Measurements from ENCODE around the gene KRTAP6-3.

KRTAP6-3 gene

DNA sequence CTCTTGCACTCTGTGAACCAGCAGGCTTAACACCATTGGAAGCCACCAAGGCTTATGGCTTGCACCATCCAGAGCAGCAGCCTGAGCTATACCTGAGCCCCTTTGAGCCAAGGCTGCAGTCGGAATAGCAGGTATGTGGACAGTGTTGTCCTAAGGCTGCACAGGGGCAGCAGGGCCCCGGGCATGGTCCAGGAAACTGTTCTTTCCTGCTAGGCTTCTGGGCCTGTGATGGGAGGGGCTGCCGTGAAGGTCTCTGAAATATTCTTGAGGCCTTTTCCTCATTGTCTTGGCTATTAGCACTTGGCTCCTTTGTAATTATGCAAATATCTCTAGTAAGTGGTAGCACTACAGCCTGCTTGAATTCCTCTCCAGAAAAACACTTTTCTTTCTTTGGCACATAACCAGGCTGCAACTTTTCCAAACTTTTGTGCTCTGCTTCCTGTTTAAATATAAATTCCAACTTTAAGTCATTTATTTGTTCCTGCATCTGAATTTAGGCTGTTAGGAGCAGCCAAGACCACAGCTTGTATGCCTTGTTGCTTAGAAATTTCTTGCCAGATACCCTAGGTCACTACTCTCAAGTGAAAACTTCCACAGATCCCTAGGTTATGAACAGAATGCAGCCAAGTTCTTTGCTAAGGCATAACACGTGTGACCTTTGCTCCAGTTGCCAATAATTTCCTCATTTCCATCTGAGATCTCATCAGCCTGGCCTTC lies 33.4 kb downstream of the KRTAP6-3 start:
- DNase-seq = no peak

DNA sequence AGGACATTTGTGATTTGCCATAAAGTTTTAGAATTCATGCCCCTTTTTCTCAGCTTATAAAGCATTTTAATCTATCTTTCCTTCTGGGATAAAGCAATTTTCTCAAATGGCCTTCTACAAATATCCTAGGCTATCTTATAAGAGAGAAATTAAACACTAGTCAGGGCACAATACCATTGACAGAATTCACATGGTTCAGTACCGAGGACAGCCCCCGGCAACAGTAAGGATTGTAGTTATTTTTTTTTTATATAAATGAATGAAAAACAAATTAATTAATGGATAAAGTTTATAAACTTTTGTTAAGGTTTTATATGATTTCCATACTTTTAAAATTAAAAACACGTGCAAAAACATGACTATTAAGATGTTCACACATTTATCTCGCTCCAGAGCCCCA lies 35.9 kb downstream of the KRTAP6-3 start:
- DNase-seq = no peak

- no peak for DNase-seq
Observed at GRCh38 chr21:30629200-30629599, 37.0 kb downstream of the KRTAP6-3 start.

DNA sequence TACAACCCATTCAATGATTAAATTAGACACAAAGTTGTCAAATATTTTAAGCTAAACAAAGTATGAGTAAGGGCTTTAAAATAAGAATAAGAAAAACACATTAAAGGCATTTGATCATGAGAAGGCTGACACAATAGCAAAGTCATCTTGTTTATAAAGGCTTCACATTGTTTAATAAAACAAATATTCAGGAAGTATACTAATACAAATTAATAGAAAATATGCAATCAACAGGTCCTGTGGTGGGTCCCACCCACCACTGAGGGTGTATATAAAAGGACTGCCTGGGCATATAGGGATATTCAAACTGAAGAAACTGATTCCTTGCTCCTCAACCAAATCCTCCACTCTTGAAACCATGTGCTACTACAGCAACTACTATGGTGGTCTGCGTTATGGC lies 42.7 kb downstream of the KRTAP6-3 start, which contains the start of gene KRTAP20-2:
TSS of gene KRTAP20-2 (plus strand) at position 301 of the 400 bp plus-strand sequence. CDS start at position 359, 58 bp downstream.
- no peak for DNase-seq

DNA sequence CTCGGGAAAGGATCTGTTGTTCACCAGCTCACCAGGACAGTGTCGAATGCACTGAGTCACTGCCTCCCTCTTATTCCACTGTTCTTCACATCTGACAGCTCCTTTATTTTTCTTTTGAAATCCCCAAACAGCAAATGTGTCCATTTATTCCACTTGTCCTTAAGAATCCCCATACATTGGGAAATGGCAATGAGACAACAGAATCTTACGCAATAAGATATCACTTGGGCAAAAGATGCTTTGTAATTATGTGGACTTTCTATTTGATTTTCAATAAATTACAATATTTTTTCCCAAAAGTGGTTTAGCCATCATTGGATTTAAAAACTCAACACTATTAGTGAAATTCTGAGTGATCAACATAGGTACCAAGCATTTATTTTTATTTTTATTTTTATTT lies 46.4 kb downstream of the KRTAP6-3 start:
- DNase-seq = no peak

DNA sequence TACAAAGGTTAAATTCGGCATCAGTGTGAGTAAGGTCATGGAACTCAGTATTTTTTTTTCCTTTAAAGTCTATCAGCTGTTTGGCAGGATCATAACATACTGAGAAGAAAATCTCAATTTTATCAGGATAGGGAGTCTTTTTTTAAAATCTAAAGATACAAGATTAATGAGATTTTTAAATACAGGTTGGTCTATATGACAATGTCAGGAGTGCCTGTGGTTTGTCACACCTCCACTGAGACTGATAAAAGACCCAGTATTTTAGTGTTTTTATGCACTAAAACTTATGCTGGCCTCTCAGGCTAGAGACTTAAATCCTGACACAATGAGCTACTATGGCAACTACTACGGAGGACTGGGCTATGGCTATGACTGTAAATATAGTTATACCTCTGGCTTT lies 50.3 kb downstream of the KRTAP6-3 start, which contains the start of gene KRTAP20-3:
TSS of gene KRTAP20-3 (plus strand) at position 301 of the 400 bp plus-strand sequence.
- no peak for DNase-seq

All from CD4-positive, alpha-beta T cell treated with Interleukin-4 for 1 hour (primary cell).